Measurements from ENCODE around the gene CPSF4.

CPSF4 gene

DNA sequence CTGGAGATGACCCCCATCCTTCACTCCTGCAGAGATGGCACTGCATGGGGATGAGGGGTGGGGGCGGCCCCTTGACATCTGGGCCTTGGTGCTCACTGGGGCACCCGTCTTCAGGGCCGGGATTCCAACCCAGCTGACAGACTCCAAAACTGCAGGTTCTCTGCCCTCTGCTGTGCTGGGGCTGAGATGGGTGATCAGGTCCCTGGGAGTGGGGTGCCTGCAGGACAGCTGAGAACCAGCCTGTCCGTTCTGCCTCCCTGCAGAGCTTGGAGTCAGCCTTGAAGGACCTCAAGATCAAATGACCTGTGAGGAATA is 44.6 kb upstream of the CPSF4 start:
- TF ChIP-seq, protein P1, sequence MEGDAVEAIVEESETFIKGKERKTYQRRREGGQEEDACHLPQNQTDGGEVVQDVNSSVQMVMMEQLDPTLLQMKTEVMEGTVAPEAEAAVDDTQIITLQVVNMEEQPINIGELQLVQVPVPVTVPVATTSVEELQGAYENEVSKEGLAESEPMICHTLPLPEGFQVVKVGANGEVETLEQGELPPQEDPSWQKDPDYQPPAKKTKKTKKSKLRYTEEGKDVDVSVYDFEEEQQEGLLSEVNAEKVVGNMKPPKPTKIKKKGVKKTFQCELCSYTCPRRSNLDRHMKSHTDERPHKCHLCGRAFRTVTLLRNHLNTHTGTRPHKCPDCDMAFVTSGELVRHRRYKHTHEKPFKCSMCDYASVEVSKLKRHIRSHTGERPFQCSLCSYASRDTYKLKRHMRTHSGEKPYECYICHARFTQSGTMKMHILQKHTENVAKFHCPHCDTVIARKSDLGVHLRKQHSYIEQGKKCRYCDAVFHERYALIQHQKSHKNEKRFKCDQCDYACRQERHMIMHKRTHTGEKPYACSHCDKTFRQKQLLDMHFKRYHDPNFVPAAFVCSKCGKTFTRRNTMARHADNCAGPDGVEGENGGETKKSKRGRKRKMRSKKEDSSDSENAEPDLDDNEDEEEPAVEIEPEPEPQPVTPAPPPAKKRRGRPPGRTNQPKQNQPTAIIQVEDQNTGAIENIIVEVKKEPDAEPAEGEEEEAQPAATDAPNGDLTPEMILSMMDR (IDR thresholded peaks at IDR 0.05; ENCODE audit: extremely low read depth, missing control alignments) = no peak

DNA sequence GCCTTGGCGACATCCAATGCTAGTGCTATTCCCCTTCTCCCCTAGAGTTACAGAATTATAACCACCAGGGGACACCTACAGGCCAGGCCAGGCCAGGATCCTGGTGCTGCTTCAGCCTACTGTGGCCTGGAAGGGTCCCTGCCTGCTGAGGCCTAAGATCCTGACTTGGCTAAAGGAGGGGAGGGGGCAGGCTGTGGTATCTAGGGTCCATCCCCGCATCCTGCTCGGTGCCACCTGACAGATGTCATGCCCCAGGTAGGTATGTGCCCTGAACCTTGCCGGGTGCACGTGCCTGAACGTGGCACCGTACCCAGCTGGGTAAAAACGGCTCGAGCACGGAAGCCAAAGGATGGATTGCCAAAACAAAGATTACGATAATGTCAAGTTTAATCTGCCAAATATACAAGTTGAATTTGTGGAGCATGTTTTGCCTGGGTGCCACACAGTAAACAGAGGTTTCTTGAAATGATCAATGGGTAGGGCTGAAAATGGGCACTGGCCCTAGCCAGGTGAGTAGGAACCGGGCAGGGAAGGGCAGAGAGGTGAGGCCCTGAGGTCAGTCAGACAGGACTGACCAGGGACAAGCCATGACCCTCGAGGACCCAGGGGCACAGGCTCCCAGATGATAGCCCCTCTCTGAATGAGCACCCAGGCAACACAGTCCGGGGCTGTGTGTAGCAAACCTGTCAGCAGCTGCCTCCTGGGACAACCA is 43.0 kb upstream of the CPSF4 start:
- TF ChIP-seq, protein P1 (IDR thresholded peaks at IDR 0.05; ENCODE audit: extremely low read depth, missing control alignments) = no peak
- no peak for DNase-seq (ENCODE audit: low spot score)

More for the DNA sequence above, 44.6 kb upstream of the CPSF4 start:
- no peak for DNase-seq (ENCODE audit: low spot score)

DNA sequence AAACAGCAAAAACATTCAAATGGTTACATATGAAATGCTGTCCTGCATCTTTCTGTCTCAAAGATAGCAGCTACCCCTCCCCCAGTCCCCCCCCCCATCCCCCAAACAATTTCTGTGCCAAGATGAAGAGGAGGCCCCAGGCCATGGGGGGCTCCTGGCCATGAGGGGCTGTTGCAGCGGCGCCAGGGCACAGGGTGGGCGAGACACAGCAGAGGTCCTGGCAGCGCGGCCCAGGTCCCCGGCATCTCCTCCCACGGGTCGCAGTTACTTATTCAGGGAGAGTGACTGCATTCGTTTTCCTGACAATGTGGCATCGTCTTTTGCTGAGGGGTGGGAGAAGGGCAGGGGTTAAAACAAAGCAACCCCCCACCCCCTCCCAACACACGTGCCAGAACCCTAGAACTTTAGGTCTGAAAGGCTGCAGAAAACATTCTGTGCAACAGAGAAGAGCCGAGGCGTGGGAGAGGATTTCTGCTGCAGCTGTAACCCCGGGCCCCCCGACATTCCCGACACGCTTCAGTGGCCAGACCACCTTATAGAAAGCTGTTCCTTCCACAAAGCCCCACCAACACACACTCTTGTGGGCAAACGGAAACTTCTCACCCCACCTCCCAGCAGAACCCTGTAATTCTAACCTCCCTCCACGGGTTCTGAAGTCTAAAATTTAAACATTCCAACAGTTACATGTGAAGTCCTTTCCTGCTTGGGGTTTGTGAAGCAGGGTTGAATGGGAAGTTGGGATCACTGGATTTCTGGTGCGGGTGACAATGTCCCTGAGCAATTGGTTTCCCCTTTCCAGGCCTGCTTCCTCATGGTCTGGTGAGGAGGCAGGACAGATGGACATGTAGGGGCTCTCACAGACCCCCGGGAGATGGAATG is 42.1 kb upstream of the CPSF4 start:
- TF ChIP-seq, protein P1 (IDR thresholded peaks at IDR 0.05; ENCODE audit: extremely low read depth, missing control alignments) = no peak
- DNase-seq (ENCODE audit: low spot score) = no peak

DNA sequence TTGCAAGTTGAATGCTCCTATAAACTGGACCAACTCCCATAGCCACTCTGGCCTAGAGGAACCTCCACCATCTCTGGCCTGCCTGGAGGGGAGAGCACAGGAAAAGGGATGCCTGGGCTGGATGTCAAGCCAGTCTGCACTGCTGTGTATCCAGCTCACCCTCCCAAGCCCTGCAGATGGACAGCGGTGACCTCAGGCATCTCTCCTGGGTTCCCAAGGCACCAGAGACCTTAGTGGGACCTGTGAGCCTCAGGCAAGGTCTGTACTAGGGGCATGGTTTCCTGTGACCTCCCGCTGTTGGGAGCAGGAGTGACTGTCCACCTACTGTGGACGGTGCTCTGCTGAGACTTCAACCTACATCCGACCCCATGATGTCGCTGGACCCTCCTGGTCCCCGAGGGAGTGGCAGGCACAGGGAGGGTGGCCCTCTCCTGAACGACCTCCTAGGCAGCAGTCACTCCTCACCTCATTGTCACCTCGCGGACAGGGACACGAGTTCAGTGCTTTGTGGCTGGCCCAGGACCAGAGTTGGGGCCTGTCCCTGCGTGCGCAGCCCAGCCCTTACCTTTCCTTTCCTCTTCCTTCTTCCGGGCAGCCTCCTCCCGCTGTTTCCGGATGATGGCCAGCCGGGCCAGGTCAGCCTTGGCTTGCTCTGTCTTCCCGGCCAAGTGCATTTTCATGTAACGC is 41.3 kb upstream of the CPSF4 start:
- TF ChIP-seq, protein P1 (IDR thresholded peaks at IDR 0.05; ENCODE audit: extremely low read depth, missing control alignments) = no peak

DNA sequence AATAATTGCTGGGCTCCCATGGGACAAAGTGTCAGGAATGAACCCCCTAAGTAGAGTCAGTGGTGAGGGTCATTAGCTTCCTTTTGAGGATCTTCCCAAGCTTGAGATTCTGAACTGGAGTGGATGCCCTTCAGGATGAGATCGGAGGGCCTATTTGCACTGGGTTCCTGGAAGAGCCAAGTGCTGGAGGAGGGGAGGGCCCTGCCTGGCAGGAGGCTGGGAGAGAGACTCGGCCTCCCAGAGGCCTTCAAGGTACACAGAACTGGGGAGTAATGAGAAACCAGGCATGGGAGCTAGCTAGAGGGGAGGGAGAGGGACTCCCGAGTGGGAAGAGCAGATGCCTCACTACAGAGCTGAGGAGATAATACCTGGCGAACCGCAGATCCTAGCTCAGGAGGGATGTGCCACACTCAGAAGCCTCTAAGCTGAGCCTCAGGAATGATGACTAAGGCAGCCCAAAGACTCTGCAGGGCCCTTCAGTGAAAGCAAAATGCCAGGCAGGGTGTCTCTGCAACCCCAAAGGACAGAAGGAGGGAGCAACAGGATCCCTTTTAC is 39.8 kb upstream of the CPSF4 start:
- DNase-seq (ENCODE audit: low spot score) = no peak
- TF ChIP-seq, protein P1 (IDR thresholded peaks at IDR 0.05; ENCODE audit: extremely low read depth, missing control alignments) = no peak

More for the DNA sequence above, 41.3 kb upstream of the CPSF4 start:
- no peak for DNase-seq (ENCODE audit: low spot score)

DNA sequence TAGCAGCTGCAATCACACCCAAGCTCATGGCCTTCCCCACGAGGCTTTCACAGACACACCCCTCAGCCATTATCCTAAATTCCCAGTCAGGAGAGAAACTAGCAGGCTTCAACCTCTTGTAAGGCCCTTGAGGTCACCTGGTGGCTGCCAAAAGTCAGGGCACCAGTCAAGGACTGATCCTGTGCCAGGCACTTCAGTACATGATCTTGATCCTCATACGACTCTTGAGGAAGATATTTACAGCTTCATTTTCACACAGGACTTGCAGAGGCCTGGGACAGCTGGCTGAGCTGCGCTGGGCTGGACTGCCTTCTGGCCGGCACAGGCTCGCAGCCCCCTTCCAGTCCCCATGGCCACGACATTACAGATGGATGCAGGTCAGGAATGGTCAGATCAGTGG is 39.1 kb upstream of the CPSF4 start:
- no peak for DNase-seq (ENCODE audit: low spot score)
- TF ChIP-seq, protein P1 (IDR thresholded peaks at IDR 0.05; ENCODE audit: extremely low read depth, missing control alignments) = no peak
